HG03520 (cell line): ENCODE measurements around the gene GNAI3.
A peak's percentile ranks its signal among the peaks of the same experiment; 100 is the strongest.

Experiments
- ATAC-seq: cut with Tn5 transposase; IDR thresholded peaks from one replicate; pipeline ENCODE4 v1.9.1; 2021; ENCODE audit warnings: mild to moderate bottlenecking, moderate library complexity; ENCODE audit not compliant: unreplicated experiment

The GNAI3 gene

GRCh38 chr1:109634771-109635750, 86.6 kb downstream of the GNAI3 start:
- ATAC-seq, result no peak

- ATAC-seq, result no peak
Observed at GRCh38 chr1:109635862-109636200, 87.4 kb downstream of the GNAI3 start.

- no peak for ATAC-seq
Observed at GRCh38 chr1:109636201-109636952, 88.0 kb downstream of the GNAI3 start.

- no peak for ATAC-seq
Observed at GRCh38 chr1:109637446-109637845, 89.0 kb downstream of the GNAI3 start.

GRCh38 chr1:109639063-109639840, 90.8 kb downstream of the GNAI3 start:
- no peak for ATAC-seq

GRCh38 chr1:109639841-109640184, 91.4 kb downstream of the GNAI3 start:
- ATAC-seq, result no peak

- no peak for ATAC-seq
Observed at GRCh38 chr1:109640285-109640865, 92.0 kb downstream of the GNAI3 start.

GRCh38 chr1:109641078-109641740, 92.8 kb downstream of the GNAI3 start:
- ATAC-seq, result no peak

- ATAC-seq, result no peak
Observed at GRCh38 chr1:109641861-109642260, 93.4 kb downstream of the GNAI3 start.

GRCh38 chr1:109642626-109643025, 94.2 kb downstream of the GNAI3 start:
- ATAC-seq, result no peak

GRCh38 chr1:109643385-109644230, 95.2 kb downstream of the GNAI3 start:
- ATAC-seq, result peak; percentile 79

- ATAC-seq, result no peak
Observed at GRCh38 chr1:109644670-109645069, 96.3 kb downstream of the GNAI3 start.

GRCh38 chr1:109649491-109649914, 101.1 kb downstream of the GNAI3 start:
- no peak for ATAC-seq

- no peak for ATAC-seq
Observed at GRCh38 chr1:109650609-109651008, 102.2 kb downstream of the GNAI3 start.

GRCh38 chr1:109652402-109652801, 104.0 kb downstream of the GNAI3 start:
- no peak for ATAC-seq

GRCh38 chr1:109653306-109653705, 104.9 kb downstream of the GNAI3 start:
- ATAC-seq, result no peak

GRCh38 chr1:109654519-109654918, 106.1 kb downstream of the GNAI3 start:
- no peak for ATAC-seq

GRCh38 chr1:109655615-109656519, 107.5 kb downstream of the GNAI3 start, which contains the start of gene GSTM4:
Gene GSTM4 (plus strand): TSS chr1:109656099. CDS start chr1:109656390, 291 bp downstream.
- ATAC-seq, result peak; percentile 82
